Bronchial epithelial cell (primary cell): ENCODE data around the gene ZNF521. TPM values are rescaled to one million over a fixed set of nuclear protein-coding genes. Genes with fewer than 3 reads are reported as not detected.

Source experiments
- DNase-seq: peaks from one replicate; pipeline ENCODE4 v3.0.0-alpha.2; 2010; ENCODE audit warnings: low read depth
- FAIRE-seq: peaks from 2 replicates; lab custom pipeline; 2011; peaks lifted over from hg19 to GRCh38; lab: Jason Lieb, UNC
- H3K27me3 ChIP-seq: 2 replicates; pipeline ENCODE4 v1.5.1; 2011; ENCODE audit warnings: low read length; ENCODE audit not compliant: control insufficient read depth, insufficient read depth
- H3K36me3 ChIP-seq: 2 replicates; pipeline ENCODE4 v1.5.1; 2011; ENCODE audit warnings: low read length; ENCODE audit not compliant: control insufficient read depth, insufficient read depth
- H3K4me3 ChIP-seq: 2 replicates; pipeline ENCODE4 v1.5.1; 2011; ENCODE audit warnings: mild to moderate bottlenecking, low read depth, low read length, control low read depth
- CTCF ChIP-seq: IDR thresholded peaks from 2 replicates; pipeline ENCODE4 v1.5.1; 2011; ENCODE audit warnings: mild to moderate bottlenecking, moderate library complexity, low read length, control low read depth, inconsistent platforms; ENCODE audit not compliant: insufficient read depth, severe bottlenecking
- total RNA-seq: library from RNA; depleted of rRNA; stranded (reverse); fragments of >200 nt; gene quantifications from 2 replicates; pipeline ENCODE4 v1.2.1, GENCODE V29; 2014

Gene ZNF521
- total RNA-seq, 1 donor from 2014 or later: 0.53 TPM

DNA sequence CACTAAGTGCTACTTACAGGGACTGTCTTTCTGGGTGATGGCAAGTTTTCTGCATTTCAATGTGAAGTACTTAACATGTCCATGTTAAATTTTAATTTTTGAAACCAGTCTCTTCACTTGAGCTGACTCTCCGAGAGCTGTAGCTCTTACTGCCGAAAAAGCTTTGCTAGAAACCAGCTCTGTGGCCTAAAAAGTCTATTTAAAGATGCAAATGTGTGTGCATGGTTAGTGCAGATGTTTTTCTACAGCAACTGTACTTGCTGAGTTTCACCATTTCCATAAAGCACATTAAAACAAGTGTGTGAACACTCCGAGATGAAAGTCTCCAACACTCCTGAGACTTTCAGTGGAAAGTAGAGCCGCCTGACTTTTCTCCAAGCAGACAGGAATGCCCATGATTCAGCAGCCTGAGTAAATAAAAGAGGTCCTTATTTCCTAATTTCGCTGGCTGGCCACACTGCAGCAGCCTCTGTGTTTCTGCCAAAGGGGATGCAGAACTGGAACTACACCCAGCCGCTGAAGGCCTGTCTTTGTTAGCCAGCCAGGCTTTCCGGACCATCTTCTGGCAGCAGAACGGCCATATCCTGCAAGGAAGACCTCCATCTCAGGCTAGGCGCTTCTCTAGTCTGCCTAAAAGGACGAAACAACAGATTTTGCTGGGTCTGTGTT, 121.2 kb downstream of the ZNF521 start:
- H3K36me3 ChIP-seq: no peaks in the 10 kb centered on the region
- no peak for TF ChIP-seq CTCF
- peak; percentile 50 for DNase-seq
- no peak for FAIRE-seq
- no peaks in the 10 kb centered on the region for H3K27me3 ChIP-seq
- no peak overlapping the region for H3K4me3 ChIP-seq

DNA sequence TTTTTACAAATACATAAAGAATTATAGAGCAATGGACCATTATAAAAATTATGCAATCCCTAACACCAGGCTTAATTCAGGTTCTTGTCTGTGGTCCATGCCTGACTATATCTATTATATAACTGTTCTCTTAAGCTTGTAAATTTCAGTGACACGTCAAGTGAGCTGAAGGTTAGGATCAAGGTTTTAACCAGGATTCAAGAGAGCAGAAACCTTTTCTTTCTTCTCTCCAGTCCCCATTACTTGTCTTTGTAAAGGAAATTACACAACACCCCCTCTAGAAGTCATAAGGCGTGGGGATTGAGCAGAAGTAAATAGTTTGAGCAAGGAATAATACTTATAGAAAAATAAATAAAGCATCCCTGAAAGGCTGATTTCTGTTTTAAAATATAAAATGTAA, 122.0 kb downstream of the ZNF521 start:
- no peak for TF ChIP-seq CTCF
- FAIRE-seq (no peak), DNase-seq (no peak)
- Histone ChIP-seq H3K4me3 (no peak overlapping the region), H3K27me3 (no peaks in the 10 kb centered on the region), H3K36me3 (no peaks in the 10 kb centered on the region)

DNA sequence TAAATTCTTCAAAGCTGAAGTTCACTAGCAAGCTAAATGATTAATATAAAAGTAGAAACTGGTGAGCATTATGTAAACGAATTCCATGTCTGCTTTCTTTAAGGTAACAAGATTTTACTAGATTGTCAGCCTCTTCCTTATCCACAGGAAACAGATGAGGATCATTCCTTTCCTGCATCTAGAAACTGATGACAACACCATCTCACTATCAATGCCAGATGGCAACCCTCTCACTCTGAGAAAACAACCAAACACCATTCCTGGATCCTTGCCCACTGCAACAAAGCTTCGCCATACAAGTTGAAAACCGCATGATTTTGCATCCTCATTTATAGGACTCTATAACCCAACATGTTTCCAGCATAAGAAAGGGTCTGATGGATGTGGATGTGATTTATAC, 122.9 kb downstream of the ZNF521 start:
- FAIRE-seq (no peak), DNase-seq (no peak)
- TF ChIP-seq CTCF: no peak
- H3K36me3 ChIP-seq: no peaks in the 10 kb centered on the region
- no peaks in the 10 kb centered on the region for H3K27me3 ChIP-seq
- no peak overlapping the region for H3K4me3 ChIP-seq

DNA sequence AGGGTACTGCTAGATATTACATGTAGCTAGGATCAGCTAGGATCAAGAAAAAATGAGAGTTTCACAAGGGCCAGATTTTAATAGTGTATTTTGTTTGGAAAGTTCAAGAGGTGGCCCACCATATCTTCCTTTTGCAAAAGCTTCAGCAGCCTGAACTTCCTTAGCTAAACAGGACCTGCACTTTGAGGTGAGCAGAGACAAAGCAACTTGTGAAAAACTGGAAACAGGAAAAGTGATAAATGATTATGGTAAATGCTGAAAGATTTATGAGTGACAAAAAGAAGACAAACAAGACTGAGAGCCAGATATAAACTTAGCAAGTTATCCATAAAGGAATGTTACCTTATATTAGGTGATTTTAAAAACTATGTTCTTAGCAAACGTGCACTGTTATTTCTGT, 123.6 kb downstream of the ZNF521 start:
- DNase-seq (no peak), FAIRE-seq (no peak)
- Histone ChIP-seq H3K36me3 (no peaks in the 10 kb centered on the region), H3K4me3 (no peak overlapping the region), H3K27me3 (no peaks in the 10 kb centered on the region)
- no peak for TF ChIP-seq CTCF

- no peaks in the 10 kb centered on the region for H3K27me3 ChIP-seq
- no peak for FAIRE-seq
- no peaks in the 10 kb centered on the region for H3K36me3 ChIP-seq
- no peak for TF ChIP-seq CTCF
- no peak overlapping the region for H3K4me3 ChIP-seq
- no peak for DNase-seq
These were observed 126.8 kb downstream of the ZNF521 start for GRCh38 chr18:25225151-25225550.
